Measurements from ENCODE around the gene CLDN22.

DNA sequence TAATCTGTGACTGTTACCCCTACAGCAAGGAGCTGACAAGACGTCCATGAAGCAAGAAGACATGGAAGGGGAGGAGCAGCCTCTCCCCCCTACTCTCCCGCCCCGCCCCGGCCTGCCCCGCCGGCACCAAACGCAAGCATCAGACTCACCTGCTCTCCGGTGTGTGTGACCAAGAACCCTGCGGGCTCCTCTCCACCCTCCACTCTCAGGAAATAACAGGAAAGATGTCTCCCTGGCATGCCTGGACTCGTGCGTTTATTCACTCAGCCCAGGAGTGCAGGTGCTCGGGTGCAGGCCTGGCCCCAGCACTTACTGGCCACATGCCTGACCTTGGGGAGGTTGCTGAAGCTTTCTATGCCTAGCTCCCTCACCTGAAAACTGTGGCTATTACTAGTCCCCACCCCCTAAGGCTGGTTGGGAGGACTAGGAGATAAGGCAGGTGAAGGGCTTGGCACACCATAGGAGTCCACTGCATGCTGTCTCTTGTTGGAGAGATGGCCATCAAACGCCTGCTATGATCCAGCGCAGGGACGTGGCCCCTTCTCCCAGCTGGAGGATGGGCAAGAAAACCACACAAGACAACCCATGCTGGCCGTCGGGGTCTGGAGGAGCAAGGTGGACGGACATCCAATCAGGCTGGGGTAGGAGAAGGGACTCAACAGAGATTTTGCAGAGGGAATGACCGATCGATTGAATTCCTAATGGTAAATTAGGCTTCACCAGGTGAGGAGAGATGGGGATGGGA is 37.0 kb upstream of the CLDN22 start:
- TF ChIP-seq, protein P1, sequence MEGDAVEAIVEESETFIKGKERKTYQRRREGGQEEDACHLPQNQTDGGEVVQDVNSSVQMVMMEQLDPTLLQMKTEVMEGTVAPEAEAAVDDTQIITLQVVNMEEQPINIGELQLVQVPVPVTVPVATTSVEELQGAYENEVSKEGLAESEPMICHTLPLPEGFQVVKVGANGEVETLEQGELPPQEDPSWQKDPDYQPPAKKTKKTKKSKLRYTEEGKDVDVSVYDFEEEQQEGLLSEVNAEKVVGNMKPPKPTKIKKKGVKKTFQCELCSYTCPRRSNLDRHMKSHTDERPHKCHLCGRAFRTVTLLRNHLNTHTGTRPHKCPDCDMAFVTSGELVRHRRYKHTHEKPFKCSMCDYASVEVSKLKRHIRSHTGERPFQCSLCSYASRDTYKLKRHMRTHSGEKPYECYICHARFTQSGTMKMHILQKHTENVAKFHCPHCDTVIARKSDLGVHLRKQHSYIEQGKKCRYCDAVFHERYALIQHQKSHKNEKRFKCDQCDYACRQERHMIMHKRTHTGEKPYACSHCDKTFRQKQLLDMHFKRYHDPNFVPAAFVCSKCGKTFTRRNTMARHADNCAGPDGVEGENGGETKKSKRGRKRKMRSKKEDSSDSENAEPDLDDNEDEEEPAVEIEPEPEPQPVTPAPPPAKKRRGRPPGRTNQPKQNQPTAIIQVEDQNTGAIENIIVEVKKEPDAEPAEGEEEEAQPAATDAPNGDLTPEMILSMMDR (IDR thresholded peaks at IDR 0.05; ENCODE audit: poor library complexity): no peak
- no peak for TF ChIP-seq EZH2 (IDR thresholded peaks at IDR 0.05; ENCODE audit: borderline replicate concordance)
- TF ChIP-seq EZH2phosphoT487 (IDR thresholded peaks at IDR 0.05; ENCODE audit: low read depth, severe bottlenecking, unreplicated experiment): no peak

Data from hepatocyte (in vitro differentiated cells).